Stimulated activated CD4-positive, alpha-beta T cell treated with anti-CD3 and anti-CD28 coated beads, Interleukin-4, amount 100 ng/mL, for 48 hours (primary cell): ENCODE measurements around the gene TNIK.
"Not testable (repeated sequence)": the region's sequence is repeated elsewhere in the genome, so short reads cannot be mapped to it uniquely, and the experiment has no call there.

Experiments
- DNase-seq, 2 donors: peaks; one replicate each; pipeline ENCODE4 v3.0.0-alpha.2; 2020; ENCODE audit warnings: low read depth in 2 of 2

TNIK gene

DNA sequence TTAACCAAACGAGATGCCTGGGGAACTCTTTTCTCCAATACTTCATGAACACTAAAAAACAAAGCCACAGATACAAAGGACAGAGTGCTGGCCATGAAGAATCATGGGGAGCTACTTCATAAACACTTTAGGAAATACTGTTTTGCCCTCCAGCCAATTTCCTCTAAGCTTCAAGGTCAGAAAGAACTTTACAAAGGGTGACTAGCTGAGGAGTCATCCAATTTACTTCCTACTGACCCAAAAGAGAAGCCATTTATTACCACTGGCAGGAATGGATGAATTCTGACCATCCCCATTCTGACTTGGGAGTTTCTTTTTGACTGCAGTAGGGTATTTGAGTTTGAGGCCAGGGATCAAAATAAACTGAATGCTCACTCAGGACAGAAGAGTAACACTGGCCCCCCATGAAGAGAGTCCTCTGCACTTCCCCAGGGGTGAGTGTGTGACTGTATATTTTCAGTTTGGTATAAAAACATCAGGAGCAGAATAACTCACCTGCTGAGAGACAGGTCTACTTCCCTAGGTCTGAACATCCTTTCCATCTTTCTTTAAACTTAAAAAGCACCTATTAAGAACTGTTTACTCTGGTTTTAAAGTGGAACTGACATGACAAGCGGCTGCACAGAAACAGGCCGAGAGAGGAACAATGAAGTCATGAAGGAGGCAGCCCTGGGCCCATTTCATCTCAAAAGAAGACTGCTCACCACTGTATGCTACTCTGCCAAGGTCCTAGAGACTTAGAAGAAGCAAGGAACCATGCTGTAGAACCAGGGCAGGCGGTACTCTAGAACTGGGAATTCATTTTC lies 203.6 kb downstream of the TNIK start:
- DNase-seq = no peak

- DNase-seq = no peak
Observed at GRCh38 chr3:171255236-171255806, 204.9 kb downstream of the TNIK start.

- no peak for DNase-seq
Observed at GRCh38 chr3:171254315-171254714, 205.9 kb downstream of the TNIK start.

DNA sequence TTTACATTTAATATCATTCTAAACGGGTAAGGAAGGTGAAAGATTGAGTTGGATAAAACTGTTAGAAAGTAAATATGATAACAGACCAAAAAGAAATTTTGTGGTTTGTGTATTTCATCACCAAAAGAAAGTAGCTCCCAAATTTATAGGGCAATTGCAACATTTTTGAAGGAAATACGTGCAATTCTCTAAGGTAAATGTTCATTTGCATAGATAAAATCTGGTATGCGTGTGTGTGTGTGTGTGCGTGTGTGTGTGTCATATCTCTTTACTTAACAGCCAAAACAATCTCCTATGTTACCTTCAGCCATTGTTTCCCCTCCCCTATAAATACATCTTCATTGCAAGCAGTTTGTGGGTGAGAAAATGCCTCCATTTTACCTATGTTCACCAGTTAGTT lies 208.4 kb downstream of the TNIK start:
- no peak for DNase-seq

DNA sequence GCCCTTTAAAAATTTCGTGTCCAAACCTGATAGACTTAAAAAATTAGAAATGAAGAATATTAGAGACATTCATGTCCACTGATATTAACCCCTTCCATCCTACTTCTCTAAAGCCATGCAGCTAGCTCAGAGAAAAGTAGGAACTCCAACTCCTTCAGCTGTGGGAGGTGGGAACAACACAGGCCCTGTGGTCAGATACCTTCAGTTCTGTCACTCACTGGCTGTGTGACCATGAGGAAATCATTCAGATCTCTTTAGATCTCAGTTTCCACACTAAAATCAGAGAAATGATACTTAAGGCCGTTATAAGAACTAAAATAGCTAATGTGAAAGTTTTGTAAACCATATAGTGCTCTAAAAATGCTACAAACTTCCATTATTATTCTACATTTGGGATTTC lies 209.8 kb downstream of the TNIK start:
- DNase-seq = no peak

- DNase-seq = no peak
Observed at GRCh38 chr3:171249245-171249644, 211.0 kb downstream of the TNIK start.

- no peak for DNase-seq
Observed at GRCh38 chr3:171248426-171249111, 211.6 kb downstream of the TNIK start.

- DNase-seq = no peak
Observed at GRCh38 chr3:171245796-171246765, 214.1 kb downstream of the TNIK start.

GRCh38 chr3:171242951-171243350 lies 217.3 kb downstream of the TNIK start:
- no peak for DNase-seq

DNA sequence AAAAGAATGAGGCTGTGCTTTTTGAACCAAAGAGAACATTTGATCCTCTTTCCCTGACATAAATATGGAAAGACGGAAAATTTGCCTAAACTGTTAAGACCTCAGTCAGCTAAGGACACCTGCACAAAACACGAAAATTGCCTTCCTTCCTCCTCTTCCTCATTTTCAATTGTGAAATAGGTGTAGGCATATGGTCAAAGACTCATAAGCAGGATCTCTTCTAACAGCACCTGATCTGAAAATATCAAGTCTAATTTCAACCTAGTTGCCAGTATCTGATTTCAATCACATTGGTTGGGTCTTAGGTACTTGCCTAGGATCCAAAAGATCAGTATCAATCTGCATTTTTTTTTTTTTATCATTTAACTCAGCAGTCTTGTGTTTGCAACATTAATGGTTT lies 218.0 kb downstream of the TNIK start:
- no peak for DNase-seq

DNA sequence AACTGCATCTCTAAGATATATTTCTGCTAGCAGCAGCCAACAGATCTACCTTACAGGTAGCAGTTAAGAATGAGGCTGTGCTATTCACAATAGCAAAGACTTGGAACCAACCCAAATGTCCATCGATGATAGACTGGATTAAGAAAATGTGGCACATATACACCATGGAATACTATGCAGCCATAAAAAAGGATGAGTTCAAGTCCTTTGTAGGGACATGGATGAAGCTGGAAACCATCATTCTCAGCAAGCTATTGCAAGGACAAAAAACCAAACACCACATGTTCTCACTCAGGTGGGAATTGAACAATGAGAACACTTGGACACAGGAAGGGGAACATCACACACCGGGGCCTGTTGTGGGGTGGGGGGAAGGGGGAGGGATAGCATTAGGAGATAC lies 218.6 kb downstream of the TNIK start:
- not testable (repeated sequence) for DNase-seq

DNA sequence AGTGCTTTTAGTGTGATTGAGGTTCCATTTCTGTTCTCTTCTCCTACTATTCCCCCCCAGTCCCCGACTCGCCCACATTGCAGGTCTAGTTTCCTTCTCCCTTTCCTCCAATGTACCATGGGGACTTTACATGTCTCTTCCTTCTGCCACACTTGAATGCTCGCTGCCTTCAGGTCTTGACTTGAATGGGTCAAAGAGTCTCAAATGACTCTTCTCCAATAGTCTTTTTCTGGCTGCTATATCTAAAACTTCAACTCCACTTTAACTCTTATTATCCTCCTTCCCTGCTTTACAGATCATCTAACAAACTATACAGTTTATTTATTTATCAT lies 219.7 kb downstream of the TNIK start:
- DNase-seq = no peak

DNA sequence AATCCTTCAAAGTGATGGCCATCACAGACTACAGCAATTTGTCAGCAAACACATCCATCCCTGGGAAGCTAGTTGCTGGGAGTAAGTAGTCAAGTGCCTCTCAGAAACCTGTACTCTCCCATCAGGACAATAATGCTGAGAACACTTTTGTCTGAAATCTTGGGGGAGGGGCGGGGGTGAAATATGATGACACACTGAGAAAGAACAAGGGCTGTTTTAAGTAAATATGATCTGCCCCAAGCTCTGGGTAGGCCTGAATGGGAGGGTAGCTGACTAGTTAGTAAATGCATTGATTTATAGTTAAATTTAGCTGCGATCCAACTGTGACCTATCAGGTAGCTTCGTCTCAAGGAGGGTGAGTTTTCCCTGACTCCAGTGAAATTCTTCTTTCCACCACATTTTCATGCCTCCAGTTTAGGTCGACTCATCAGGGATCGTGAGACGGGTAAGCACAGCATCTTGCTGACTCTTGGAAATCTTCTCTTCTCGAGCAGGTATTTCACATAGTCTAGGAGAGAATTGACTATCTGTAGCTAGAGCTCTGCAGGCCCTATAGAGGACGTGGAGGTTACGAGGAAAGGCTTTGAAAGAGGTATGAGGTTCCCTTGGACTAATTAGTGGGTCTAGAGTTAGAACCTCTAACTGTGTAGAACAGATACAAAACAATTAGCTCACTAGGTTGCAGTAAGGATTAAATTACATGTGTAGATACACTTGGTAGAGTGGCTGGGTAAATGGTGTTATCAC lies 220.3 kb downstream of the TNIK start:
- DNase-seq = no peak

DNA sequence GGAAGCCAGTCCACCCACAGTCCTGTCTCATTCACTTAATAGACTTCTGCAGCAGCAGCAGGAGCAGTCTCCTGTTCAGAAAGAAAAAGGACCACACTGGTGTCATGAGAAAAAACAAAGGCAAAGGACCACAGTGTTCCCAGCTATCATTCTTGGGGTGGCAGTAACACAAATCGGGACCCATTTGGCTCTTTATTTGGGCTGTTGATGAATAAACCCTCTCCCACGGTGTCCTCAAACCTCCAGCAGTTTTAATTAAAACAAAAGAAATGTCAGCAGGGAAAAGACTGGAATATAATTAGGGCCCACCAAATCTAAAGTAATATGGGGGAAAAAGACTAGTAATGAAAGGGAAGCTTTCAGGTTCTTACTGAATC lies 223.2 kb downstream of the TNIK start:
- DNase-seq = no peak

- no peak for DNase-seq
Observed at GRCh38 chr3:171236265-171237008, 223.8 kb downstream of the TNIK start.

DNA sequence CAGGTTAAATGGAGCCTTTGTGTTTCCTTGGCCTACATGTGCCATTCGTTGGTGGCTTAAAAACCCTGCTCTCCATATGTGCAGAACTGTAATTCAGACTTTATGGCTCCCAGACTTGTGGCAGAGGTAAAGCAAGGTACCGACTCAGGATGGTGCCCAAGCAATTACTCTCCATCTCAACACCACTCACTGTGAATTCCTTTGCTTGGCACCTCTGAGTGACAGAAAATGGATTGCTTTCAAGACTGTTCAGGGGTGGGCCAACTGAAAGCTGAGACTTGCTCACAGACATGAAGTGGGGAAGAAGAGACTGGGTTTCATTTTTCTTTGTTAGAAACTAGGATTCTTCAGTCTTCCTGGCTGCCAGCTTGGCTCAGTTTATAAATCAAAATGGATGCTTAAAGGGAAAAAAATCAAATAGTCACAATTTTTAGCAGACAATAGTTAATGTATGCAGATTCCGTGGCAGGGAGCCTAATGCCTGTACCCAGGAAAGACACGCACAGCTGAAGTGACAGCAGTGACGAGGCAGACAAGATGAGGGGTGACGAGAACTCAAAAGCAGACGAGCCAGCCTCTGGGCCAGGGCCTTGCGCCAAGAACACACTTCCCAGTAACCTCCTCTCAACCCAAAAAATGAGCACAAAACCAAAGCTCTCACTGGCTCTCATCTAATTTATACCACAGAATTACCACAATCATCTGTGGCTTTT lies 225.8 kb downstream of the TNIK start:
- DNase-seq = no peak

- no peak for DNase-seq
Observed at GRCh38 chr3:171231361-171231760, 228.8 kb downstream of the TNIK start.

GRCh38 chr3:171230865-171231264 lies 229.3 kb downstream of the TNIK start:
- no peak for DNase-seq

GRCh38 chr3:171229173-171229572 lies 231.0 kb downstream of the TNIK start:
- no peak for DNase-seq

- no peak for DNase-seq
Observed at GRCh38 chr3:171228240-171228639, 232.0 kb downstream of the TNIK start.
